ENCODE measurements around the gene AREG.

The AREG gene

DNA sequence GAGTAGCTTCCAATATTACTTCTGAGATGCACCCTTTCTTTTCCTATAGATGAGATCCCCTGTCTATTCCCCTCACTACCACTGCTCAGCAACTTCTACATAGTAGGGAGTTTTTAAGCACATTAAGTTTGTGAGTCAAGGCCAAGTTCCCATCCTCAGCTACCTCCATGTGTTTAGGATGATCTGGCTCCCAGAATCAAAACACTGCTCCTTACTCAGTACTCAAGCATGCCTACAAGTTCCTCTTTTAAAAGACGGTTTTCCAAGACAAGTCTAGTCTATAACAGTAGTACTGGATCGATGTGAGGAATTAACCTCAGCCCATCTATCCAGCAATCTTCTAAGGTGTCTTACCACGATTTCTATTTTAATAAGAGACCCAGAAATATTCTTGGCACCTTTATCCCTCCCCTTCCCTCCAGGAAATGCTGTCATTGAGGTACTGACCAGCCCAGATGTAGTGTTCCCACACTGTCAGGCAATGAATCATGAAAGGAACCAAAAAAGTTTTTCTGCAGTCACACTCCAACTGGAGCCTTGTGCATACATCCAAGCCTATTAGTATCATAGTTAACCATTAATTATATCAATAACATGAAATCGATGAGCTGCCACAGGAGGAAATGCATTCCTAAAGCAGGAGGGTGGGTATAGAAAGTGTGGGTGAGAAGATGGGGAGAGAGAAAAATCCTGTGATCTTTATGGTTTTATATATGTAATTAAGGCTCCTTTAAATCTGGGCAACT lies 29.6 kb downstream of the AREG start:
- H3K27me3 ChIP-seq (ENCODE audit: control insufficient read depth, insufficient read depth, low read length): no peaks in the 10 kb centered on the region
- H3K36me3 ChIP-seq (ENCODE audit: control insufficient read depth, low read depth, low read length): no peaks in the 10 kb centered on the region
- H3K4me1 ChIP-seq (ENCODE audit: control insufficient read depth, low read depth, low read length): no peaks in the 10 kb centered on the region
- no peak overlapping the region for H3K27ac ChIP-seq (ENCODE audit: low read length)
- no peak overlapping the region for H3K9ac ChIP-seq (ENCODE audit: low read length)
- no peaks in the 10 kb centered on the region for H3K9me3 ChIP-seq (ENCODE audit: control insufficient read depth, low read depth, low read length)
- no peak overlapping the region for H3K4me3 ChIP-seq (ENCODE audit: low read length)

DNA sequence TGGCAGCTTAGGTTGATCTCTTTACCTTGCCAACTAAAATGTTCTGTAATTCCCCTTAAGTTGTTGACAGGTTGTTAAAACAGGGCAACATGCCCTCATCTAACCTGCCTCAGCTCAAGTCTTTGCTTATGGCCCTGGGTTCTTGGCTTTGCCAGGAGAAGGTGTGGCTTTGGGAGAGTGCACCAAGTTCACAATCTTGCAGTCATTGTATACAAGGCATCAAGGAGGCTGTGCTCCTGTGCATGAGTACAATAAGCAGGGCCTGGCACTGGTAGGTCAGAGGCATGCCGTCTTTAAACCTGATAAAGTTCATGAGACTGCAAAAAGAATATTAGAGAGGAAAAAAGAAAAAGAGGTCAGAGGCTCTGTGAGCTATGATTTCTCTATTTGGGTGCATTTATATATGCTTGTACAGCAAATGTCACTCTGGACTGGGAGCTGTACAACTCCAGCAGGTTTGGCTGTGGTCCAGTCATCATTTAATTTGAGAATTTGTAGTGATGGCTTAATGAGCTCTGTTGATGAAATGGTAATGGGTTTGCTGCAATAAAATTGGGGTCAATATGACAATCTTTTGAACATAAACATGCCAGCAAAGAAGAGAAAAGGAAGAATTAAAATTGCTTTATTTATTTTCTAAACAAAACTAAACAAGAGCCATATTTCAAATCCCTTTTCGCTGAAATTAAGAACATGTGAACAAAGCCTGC lies 30.3 kb downstream of the AREG start:
- Histone ChIP-seq H3K36me3 (ENCODE audit: control insufficient read depth, low read depth, low read length) (no peaks in the 10 kb centered on the region), H3K4me1 (ENCODE audit: control insufficient read depth, low read depth, low read length) (no peaks in the 10 kb centered on the region), H3K9ac (ENCODE audit: low read length) (no peak overlapping the region), H3K27me3 (ENCODE audit: control insufficient read depth, insufficient read depth, low read length) (no peaks in the 10 kb centered on the region), H3K4me3 (ENCODE audit: low read length) (no peak overlapping the region), H3K9me3 (ENCODE audit: control insufficient read depth, low read depth, low read length) (no peaks in the 10 kb centered on the region), H3K27ac (ENCODE audit: low read length) (no peak overlapping the region)

DNA sequence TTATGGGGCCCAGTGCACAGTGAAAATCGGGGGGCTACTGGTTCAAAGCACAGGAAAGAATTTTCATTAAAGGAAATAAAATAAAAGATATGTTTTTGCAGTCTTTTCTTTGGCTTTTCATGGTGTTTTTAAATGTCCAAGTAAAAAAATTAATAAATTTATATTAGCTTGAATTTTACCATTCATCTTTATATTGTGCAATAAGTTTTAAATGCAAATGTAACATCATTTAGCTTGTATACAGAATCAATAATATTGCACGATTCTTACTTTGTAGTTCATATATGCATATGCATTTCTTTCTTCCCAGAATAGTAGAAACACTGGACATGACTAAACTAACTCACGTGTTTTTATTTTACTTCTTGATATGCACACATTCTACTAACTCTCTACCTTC lies 31.0 kb downstream of the AREG start:
- Histone ChIP-seq H3K27ac (ENCODE audit: low read length) (no peak overlapping the region), H3K9me3 (ENCODE audit: control insufficient read depth, low read depth, low read length) (no peaks in the 10 kb centered on the region), H3K4me1 (ENCODE audit: control insufficient read depth, low read depth, low read length) (no peaks in the 10 kb centered on the region), H3K27me3 (ENCODE audit: control insufficient read depth, insufficient read depth, low read length) (no peaks in the 10 kb centered on the region), H3K36me3 (ENCODE audit: control insufficient read depth, low read depth, low read length) (no peaks in the 10 kb centered on the region), H3K4me3 (ENCODE audit: low read length) (no peak overlapping the region), H3K9ac (ENCODE audit: low read length) (no peak overlapping the region)

DNA sequence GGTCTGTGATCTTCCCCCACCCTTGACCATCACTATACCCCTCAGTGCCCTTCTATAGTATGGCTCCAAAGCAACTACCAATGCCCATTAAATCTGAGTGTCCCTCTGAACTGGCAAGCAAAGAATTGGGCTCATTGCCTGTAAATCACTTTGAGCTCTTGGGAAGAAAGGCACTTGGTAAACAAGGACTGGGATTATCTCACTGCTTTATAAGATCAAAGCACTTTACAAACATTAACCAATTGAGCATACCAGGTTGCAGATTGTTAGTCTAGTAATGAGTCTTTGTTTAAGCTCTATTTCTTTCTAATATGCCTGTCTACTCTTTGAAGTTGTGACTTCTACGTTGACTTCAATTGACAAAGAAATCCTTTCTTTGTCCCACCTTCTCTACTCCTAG lies 34.1 kb downstream of the AREG start:
- Histone ChIP-seq H3K36me3 (ENCODE audit: control insufficient read depth, low read depth, low read length) (no peaks in the 10 kb centered on the region), H3K27me3 (ENCODE audit: control insufficient read depth, insufficient read depth, low read length) (no peaks in the 10 kb centered on the region), H3K9ac (ENCODE audit: low read length) (no peak overlapping the region), H3K27ac (ENCODE audit: low read length) (no peak overlapping the region), H3K4me3 (ENCODE audit: low read length) (no peak overlapping the region), H3K9me3 (ENCODE audit: control insufficient read depth, low read depth, low read length) (no peaks in the 10 kb centered on the region), H3K4me1 (ENCODE audit: control insufficient read depth, low read depth, low read length) (no peaks in the 10 kb centered on the region)

DNA sequence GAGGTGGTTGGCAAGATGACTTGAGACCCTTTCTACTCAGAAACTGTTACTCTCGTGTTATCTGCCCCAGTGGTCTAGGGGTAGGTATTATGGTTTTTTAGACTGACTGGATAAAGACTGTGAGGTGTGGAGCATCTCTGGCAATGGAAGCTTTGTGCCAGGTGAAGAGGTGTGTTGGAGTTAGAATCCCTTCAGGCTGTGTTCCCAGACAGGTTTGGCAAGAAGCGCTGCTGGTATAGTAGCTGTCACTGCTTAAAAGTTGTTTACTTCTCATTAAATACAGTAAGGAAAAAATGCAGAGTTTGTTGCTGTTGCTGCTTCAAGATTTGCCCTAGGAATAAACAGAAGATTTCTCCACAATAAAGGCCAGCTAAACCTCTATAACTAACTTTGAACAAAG lies 35.3 kb downstream of the AREG start:
- H3K9me3 ChIP-seq (ENCODE audit: control insufficient read depth, low read depth, low read length): no peaks in the 10 kb centered on the region
- H3K4me3 ChIP-seq (ENCODE audit: low read length): no peak overlapping the region
- H3K27ac ChIP-seq (ENCODE audit: low read length): no peak overlapping the region
- no peak overlapping the region for H3K9ac ChIP-seq (ENCODE audit: low read length)
- H3K36me3 ChIP-seq (ENCODE audit: control insufficient read depth, low read depth, low read length): no peaks in the 10 kb centered on the region
- H3K27me3 ChIP-seq (ENCODE audit: control insufficient read depth, insufficient read depth, low read length): no peaks in the 10 kb centered on the region
- H3K4me1 ChIP-seq (ENCODE audit: control insufficient read depth, low read depth, low read length): no peaks in the 10 kb centered on the region

DNA sequence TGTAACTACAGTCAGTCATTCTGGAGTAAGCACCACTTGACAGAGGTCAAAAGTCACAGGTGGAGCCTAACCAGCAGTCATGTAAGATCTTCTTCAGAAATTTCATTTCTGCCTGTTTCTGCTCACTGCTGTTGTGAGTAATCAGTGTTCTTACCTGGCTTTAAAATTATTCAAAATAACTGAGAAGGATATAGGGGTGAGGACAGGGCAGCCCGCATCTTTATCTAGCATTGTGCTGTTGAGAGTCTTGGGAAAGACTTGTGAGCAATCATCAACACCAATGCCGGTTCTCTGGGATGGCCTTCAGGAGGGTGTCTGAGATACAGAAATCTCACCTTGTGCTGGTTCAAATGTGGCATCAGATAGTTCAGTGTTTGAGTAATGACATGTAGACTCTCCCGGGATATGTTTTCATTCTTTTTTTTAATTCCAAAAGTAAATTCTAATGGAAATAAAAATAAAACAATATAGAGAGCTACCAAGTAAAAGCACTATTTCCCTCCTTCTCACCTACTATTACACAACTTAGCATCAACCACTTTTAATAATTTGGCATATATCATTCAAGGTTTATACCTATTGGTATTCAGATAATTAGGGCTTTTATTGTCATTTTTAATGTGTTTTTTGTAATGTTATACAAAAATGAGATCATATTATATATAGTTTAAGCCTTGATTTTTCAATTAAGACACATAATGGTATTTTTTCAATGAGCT lies 37.1 kb downstream of the AREG start:
- no peak overlapping the region for H3K27ac ChIP-seq (ENCODE audit: low read length)
- H3K27me3 ChIP-seq (ENCODE audit: control insufficient read depth, insufficient read depth, low read length): no peaks in the 10 kb centered on the region
- H3K4me1 ChIP-seq (ENCODE audit: control insufficient read depth, low read depth, low read length): no peaks in the 10 kb centered on the region
- no peak overlapping the region for H3K9ac ChIP-seq (ENCODE audit: low read length)
- no peak overlapping the region for H3K4me3 ChIP-seq (ENCODE audit: low read length)
- no peaks in the 10 kb centered on the region for H3K36me3 ChIP-seq (ENCODE audit: control insufficient read depth, low read depth, low read length)
- no peaks in the 10 kb centered on the region for H3K9me3 ChIP-seq (ENCODE audit: control insufficient read depth, low read depth, low read length)

DNA sequence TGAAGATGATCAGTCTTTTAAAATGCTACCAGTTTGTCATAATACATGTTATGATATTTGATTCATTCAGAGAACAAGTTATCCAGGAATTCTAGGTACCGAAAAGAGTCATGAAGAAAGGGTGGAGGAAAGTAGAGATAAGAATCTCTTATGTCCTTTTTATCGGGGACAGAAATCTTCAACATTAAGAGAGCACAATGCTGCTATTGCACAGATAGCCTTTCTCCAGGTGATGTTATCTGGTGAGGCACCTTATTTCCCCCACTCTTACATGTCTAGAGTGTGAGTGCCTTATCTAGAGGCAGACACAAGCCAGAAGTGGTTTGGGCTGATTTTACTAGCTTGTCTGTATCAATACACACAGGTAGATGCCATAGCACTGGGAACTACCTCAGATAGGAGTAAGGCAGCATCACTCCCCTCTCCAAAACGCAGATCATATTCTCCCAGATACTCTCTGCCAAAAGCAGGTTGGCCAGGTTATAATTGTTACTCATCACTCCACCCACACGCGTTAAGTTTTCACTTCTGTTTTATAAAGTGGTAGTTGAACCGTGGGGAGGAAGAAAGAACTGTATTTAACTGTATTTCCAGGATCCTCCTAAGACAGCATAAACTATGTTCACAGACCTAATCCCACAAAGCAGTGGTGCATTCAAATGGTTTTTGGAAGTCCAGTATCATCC lies 38.4 kb downstream of the AREG start:
- Histone ChIP-seq H3K27ac (ENCODE audit: low read length) (no peak overlapping the region), H3K4me3 (ENCODE audit: low read length) (no peak overlapping the region), H3K9ac (ENCODE audit: low read length) (no peak overlapping the region), H3K9me3 (ENCODE audit: control insufficient read depth, low read depth, low read length) (no peaks in the 10 kb centered on the region), H3K27me3 (ENCODE audit: control insufficient read depth, insufficient read depth, low read length) (no peaks in the 10 kb centered on the region), H3K36me3 (ENCODE audit: control insufficient read depth, low read depth, low read length) (no peaks in the 10 kb centered on the region), H3K4me1 (ENCODE audit: control insufficient read depth, low read depth, low read length) (no peaks in the 10 kb centered on the region)

DNA sequence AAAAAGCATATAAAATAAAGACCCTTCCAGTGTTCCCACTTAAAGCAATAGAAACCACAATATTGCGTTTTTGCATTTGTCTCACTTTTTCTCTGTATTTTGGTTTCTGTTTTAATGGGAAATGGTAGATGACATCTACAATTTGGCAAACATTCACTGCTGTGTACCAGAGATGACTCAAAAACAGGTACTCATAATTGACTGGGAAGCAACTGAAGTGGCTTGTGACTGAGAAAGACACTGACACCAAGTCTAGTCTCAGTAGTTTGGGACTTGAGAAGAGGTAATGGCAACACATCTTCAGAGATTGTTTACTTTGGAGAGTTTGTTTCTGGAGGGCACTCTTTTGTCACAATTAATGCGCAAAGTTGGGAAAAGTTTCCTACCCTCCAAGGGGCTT lies 42.0 kb downstream of the AREG start:
- no peak overlapping the region for H3K27ac ChIP-seq (ENCODE audit: low read length)
- no peak overlapping the region for H3K9ac ChIP-seq (ENCODE audit: low read length)
- no peaks in the 10 kb centered on the region for H3K27me3 ChIP-seq (ENCODE audit: control insufficient read depth, insufficient read depth, low read length)
- no peaks in the 10 kb centered on the region for H3K4me1 ChIP-seq (ENCODE audit: control insufficient read depth, low read depth, low read length)
- H3K4me3 ChIP-seq (ENCODE audit: low read length): no peak overlapping the region
- H3K36me3 ChIP-seq (ENCODE audit: control insufficient read depth, low read depth, low read length): no peaks in the 10 kb centered on the region
- H3K9me3 ChIP-seq (ENCODE audit: control insufficient read depth, low read depth, low read length): no peaks in the 10 kb centered on the region

DNA sequence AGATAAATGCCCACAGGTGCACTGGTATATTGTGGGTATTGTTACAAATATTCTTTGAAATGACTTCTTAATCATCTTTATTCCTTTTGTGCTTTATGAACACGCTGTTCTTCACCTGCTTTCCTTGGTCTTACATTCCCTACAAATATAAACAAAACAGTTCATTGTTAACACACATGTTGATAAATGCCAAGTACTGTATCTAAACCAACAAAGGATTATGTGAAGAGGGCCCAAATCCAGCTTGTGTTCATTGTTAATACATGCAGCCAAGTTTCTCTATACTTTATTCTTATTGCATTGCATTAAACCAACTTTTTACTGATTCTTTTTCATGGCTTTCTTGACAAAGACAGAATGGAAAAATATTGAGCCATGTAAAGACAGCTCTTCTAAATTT lies 42.8 kb downstream of the AREG start:
- no peak overlapping the region for H3K27ac ChIP-seq (ENCODE audit: low read length)
- no peak overlapping the region for H3K4me3 ChIP-seq (ENCODE audit: low read length)
- H3K27me3 ChIP-seq (ENCODE audit: control insufficient read depth, insufficient read depth, low read length): no peaks in the 10 kb centered on the region
- no peaks in the 10 kb centered on the region for H3K36me3 ChIP-seq (ENCODE audit: control insufficient read depth, low read depth, low read length)
- H3K4me1 ChIP-seq (ENCODE audit: control insufficient read depth, low read depth, low read length): no peaks in the 10 kb centered on the region
- no peaks in the 10 kb centered on the region for H3K9me3 ChIP-seq (ENCODE audit: control insufficient read depth, low read depth, low read length)
- no peak overlapping the region for H3K9ac ChIP-seq (ENCODE audit: low read length)

DNA sequence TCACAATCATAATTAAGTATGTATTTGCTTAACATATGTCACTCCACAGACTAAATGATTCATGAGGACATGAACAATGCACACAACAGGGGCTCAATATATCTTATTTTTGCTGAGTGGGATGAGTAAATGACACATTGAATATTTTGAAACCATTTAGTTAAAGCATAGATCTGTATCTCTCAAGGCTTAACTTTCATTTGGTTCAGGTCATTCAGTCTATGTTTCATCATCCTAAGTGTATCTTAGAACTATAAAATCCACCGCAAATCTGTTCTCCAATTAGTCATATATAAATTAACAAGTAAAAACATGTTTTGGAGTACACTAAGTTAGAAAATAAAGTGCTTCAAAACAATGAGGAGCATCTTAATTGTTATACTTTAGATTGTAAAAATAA lies 45.8 kb downstream of the AREG start:
- H3K4me3 ChIP-seq (ENCODE audit: low read length): no peak overlapping the region
- no peak overlapping the region for H3K9ac ChIP-seq (ENCODE audit: low read length)
- no peaks in the 10 kb centered on the region for H3K27me3 ChIP-seq (ENCODE audit: control insufficient read depth, insufficient read depth, low read length)
- no peaks in the 10 kb centered on the region for H3K9me3 ChIP-seq (ENCODE audit: control insufficient read depth, low read depth, low read length)
- H3K27ac ChIP-seq (ENCODE audit: low read length): no peak overlapping the region
- H3K36me3 ChIP-seq (ENCODE audit: control insufficient read depth, low read depth, low read length): no peaks in the 10 kb centered on the region
- H3K4me1 ChIP-seq (ENCODE audit: control insufficient read depth, low read depth, low read length): no peaks in the 10 kb centered on the region

DNA sequence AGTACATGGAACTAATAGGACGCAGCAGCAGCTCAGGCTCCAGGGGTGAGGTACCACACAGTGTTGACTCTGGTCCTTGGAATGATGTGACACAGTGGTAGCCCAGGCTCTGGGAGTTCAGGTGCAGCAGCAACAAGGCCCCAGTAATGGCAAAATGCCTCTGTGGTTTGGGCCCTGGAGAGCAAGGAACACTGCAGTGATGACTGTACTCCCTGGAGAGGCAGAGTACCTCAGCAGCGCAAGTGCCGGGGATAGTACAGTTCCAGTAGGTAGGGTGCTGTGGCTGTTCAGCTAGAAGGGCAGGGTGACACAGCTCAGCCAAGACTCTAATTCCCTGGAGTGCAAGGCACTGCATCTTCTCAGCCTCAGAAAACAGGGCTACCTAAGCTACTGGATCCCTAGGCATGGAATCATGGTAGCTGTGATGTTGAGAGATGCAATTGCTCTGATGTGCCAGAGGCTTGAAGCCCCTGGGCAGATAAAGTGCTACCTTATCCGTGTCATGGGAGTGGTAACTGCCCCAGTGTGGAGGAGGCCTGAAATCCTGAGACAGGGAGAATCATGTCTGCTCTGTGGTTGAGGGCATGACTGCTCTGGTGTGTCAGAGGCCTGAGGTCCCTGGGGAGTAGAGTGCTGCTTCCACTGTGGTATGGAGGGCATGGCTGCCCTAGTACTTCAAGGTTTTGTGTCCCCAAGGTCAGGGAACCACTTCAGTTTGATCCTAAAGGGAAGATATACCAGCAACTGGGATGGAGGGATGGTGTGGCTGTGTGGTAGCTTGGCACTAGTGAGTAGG lies 55.2 kb downstream of the AREG start:
- no peak overlapping the region for H3K27ac ChIP-seq (ENCODE audit: low read length)
- H3K4me3 ChIP-seq (ENCODE audit: low read length): no peak overlapping the region
- no peaks in the 10 kb centered on the region for H3K36me3 ChIP-seq (ENCODE audit: control insufficient read depth, low read depth, low read length)
- H3K27me3 ChIP-seq (ENCODE audit: control insufficient read depth, insufficient read depth, low read length): no peaks in the 10 kb centered on the region
- H3K9me3 ChIP-seq (ENCODE audit: control insufficient read depth, low read depth, low read length): no peaks in the 10 kb centered on the region
- H3K9ac ChIP-seq (ENCODE audit: low read length): no peak overlapping the region
- no peaks in the 10 kb centered on the region for H3K4me1 ChIP-seq (ENCODE audit: control insufficient read depth, low read depth, low read length)
